Astrocyte of the hippocampus (primary cell): Measurements from ENCODE around the gene INPP4B.

Experiments used
- DNase-seq: peaks from one replicate; pipeline ENCODE4 v3.0.0; 2011; ENCODE audit warnings: low read depth, low spot score

Gene INPP4B

DNA sequence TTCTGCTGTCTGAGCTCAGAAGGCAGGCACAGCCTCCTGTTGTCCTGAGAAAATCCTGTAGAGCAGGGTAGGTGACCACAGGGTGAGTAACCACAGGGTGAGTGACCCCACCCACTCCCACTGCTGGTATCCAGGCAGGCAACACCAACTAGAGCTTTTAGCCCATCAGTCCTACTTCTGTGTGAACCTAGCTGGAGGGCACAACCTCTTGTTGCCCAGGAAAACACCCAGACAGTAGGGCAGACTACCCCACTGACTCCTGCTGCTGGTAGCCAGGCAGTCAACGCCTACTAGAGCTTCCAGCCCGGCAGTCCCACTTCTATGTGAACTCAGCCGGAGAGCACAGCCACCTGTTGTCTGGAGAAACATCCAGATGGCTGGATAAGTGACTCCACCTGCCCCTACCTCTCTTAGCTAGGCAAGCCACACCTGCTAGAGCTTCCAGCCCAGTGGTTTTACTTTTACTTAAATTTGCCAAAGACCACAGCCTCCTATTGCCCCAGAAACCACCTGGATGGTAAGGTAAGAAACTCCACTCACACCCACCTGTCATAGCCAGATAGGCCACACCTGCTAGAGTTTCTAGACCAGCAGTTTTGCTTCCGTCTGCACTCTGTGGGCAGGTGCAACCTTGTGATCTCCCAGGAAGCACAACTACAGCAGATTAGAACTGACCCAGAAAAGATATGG lies 371.6 kb downstream of the INPP4B start:
- no peak for DNase-seq

DNA sequence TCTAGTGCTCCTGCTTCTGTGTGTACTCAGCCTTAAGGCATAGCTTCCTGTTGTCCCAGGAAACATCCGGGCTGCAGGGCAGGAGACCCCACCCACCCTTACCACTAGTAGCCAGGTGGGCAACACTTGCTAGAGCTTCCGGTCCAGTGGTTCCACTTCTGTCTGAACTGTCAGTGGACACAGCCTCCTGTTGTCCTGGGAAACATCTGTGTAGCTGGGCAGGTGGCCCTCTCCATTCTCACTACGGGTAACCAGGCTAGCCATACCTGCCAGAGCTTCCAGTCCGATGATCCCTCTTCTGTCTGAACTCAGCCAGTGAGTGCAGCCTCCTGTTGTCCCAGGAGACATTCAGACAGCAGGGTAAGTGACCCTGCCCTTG lies 372.2 kb downstream of the INPP4B start:
- DNase-seq, result no peak

- DNase-seq, result no peak
Observed at GRCh38 chr4:142473218-142473959, 372.7 kb downstream of the INPP4B start.

GRCh38 chr4:142467088-142467487 lies 379.0 kb downstream of the INPP4B start:
- no peak for DNase-seq

GRCh38 chr4:142465526-142465925 lies 380.6 kb downstream of the INPP4B start:
- DNase-seq, result no peak

- DNase-seq, result peak; percentile 91
Observed at GRCh38 chr4:142463206-142463605, 382.9 kb downstream of the INPP4B start.

- peak; percentile 22 for DNase-seq
Observed at GRCh38 chr4:142452161-142452855, 393.8 kb downstream of the INPP4B start.

- no peak for DNase-seq
Observed at GRCh38 chr4:142449771-142450373, 396.2 kb downstream of the INPP4B start.

- DNase-seq, result no peak
Observed at GRCh38 chr4:142447009-142447408, 399.1 kb downstream of the INPP4B start.

GRCh38 chr4:142443469-142443868 lies 402.6 kb downstream of the INPP4B start:
- no peak for DNase-seq

DNA sequence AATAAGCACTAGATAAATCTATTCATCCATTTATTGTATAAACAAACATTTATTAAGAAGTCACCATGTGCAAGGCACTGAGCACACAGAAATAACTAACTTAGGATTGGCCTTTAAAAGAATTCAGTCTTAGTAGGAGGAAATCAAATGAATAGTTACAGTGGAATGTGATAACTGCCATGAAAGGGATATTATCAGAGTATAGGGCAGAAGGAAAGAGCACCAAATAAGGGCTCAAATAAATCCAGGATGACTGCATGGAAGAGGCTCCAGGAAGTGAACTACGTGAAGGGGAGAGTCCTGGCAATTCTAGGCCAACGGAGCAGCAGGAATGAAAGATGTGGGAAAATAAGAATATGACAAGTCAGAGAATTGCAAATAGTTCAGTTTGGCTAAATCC lies 406.0 kb downstream of the INPP4B start:
- no peak for DNase-seq

GRCh38 chr4:142435599-142436235 lies 410.4 kb downstream of the INPP4B start:
- no peak for DNase-seq

DNA sequence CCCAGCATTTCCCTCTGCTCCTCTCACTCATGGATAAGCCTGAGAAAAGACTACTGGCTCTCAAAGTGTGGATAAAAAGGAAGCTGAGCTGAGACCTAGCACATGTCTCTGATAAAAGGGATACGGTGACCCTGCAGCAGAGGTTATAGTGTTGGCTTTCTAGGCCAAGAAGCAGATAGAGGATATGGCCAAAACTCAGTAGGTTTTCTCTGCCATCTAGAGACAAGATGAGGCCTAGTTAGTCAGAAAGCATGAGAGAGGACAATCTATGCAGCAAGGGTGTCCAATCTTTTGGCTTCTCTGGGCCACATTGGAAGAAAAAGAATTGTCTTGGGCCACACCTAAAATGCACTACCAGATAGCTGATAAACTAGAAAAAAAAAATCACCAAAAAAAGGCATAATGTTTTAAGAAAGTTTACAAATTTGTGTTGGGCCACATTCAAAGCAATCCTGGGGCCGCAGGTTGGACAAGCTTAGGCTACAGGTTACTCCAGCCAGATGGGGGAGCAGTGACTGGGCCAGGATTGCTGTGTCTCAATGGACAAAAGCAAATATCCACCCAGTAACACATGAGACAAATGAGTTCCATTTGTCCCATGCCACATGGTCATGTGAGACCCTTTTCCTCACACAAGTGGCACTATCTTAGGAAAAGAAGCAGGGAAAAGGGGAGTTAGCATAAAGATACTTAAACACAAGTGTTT lies 411.4 kb downstream of the INPP4B start:
- no peak for DNase-seq

GRCh38 chr4:142428715-142429114 lies 417.4 kb downstream of the INPP4B start:
- no peak for DNase-seq

GRCh38 chr4:142427456-142427855 lies 418.6 kb downstream of the INPP4B start:
- peak; percentile 52 for DNase-seq

GRCh38 chr4:142423861-142424260 lies 422.2 kb downstream of the INPP4B start:
- no peak for DNase-seq

- DNase-seq, result no peak
Observed at GRCh38 chr4:142420311-142421095, 425.6 kb downstream of the INPP4B start.

- DNase-seq, result no peak
Observed at GRCh38 chr4:142419712-142420111, 426.4 kb downstream of the INPP4B start.

GRCh38 chr4:142418697-142419096 lies 427.4 kb downstream of the INPP4B start:
- DNase-seq, result no peak

DNA sequence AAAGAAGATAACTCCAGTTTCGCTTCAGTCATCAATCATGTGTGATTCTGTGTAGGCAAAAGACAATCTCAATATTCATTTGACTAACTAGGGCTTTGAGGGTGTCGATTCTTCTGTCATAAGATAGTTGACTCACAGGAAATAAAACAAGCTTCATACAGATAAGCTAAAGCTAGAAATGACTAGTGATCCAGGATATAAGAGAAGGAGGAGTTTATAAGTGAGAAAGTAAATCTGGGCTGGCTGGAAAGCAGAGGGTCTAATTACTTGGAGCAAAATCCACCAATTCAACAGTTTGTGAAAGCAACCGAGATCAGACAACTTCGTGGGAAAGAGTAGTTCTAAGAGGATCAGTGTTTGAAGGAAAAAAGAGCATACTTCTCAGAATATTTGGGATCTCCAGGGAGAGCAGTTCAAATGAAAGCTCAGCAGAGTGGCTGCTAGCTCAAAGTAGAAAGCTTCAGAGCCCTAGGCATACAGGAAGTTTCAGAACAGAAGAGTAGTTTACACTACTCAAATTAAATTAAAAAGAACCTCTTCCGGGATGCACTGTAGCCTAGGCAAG lies 429.3 kb downstream of the INPP4B start:
- no peak for DNase-seq
